ENCODE data around the gene PRTG. TPM values are rescaled to one million over a fixed set of nuclear protein-coding genes. Genes with fewer than 3 reads are reported as not detected.
"Not testable (repeated sequence)": the region's sequence is repeated elsewhere in the genome, so short reads cannot be mapped to it uniquely, and the experiment has no call there.

PRTG gene
- polyA plus RNA-seq, 6 donors from 2014 or later: not detected

DNA sequence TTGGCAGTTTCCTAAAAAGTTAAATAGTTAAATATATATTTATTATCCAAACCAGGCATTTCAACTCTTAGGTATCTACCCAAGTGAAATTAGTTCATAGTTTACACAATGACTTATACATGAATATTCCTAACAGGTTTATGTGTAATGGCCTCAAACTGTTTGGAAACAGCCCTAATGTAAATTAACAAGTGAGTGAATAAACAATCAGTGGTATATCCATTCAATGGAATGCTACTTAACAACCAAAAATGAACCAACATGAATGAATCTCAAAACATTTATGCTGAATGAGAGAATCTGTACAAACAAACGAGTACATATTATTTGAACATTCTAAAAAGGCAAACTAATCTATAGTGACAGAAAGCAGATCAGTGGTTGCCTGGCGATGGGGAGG is 33.5 kb downstream of the PRTG start:
- no peaks in the 10 kb centered on the region for H3K9me3 Mint-ChIP-seq
- no peaks in the 10 kb centered on the region for H3K36me3 Mint-ChIP-seq
- no peaks in the 10 kb centered on the region for H3K4me1 Mint-ChIP-seq
- DNase-seq (no peak), ATAC-seq (ENCODE audit: low read depth in 2 of 2) (no peak)
- no peak overlapping the region for H3K4me3 Mint-ChIP-seq
- no peak overlapping the region for H3K27ac Mint-ChIP-seq
- H3K27me3 Mint-ChIP-seq: peaks cover 0 to 22% (median 5%) of the 10 kb centered on the region in 3 donors

DNA sequence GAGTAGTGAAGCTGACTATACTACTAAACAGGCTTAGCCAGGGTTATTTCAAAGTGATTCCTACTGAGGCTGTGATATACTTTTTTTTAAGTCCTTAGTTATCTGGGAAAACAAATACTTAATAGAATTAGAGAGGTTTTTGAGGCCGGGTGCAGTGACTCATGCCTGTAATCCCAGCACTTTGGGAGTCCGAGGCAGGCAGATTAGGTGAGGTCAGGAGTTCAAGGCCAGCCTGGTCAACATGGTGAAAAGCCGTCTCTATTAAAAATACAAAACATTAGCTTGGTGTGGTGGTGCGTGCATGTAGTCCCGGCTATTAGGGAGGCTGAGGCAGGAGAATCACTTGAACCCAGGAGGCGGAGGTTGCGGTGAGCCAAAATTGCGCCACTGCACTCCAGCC is 34.2 kb downstream of the PRTG start:
- H3K4me1 Mint-ChIP-seq: no peaks in the 10 kb centered on the region
- DNase-seq (no peak), ATAC-seq (ENCODE audit: low read depth in 2 of 2) (no peak)
- H3K4me3 Mint-ChIP-seq: no peak overlapping the region
- peak overlapping the region in 1 of 6 donors; percentile 11 for H3K27ac Mint-ChIP-seq
- H3K9me3 Mint-ChIP-seq: no peaks in the 10 kb centered on the region
- H3K36me3 Mint-ChIP-seq: no peaks in the 10 kb centered on the region
- peaks cover 0 to 22% (median 5%) of the 10 kb centered on the region in 3 donors for H3K27me3 Mint-ChIP-seq

- no peaks in the 10 kb centered on the region for H3K9me3 Mint-ChIP-seq
- no peak overlapping the region for H3K4me3 Mint-ChIP-seq
- H3K27me3 Mint-ChIP-seq: peaks cover 0 to 22% (median 5%) of the 10 kb centered on the region in 3 donors
- no peaks in the 10 kb centered on the region for H3K4me1 Mint-ChIP-seq
- no peak for DNase-seq
- no peaks in the 10 kb centered on the region for H3K36me3 Mint-ChIP-seq
- ATAC-seq (ENCODE audit: low read depth in 2 of 2): no peak
- H3K27ac Mint-ChIP-seq: no peak overlapping the region
Observed at GRCh38 chr15:55707951-55708350, 35.0 kb downstream of the PRTG start.

- Mint-ChIP-seq H3K27me3 (peaks cover 0 to 22% (median 5%) of the 10 kb centered on the region in 3 donors), H3K27ac (no peak overlapping the region), H3K4me1 (no peaks in the 10 kb centered on the region), H3K9me3 (no peaks in the 10 kb centered on the region), H3K36me3 (no peaks in the 10 kb centered on the region), H3K4me3 (no peak overlapping the region)
- ATAC-seq (ENCODE audit: low read depth in 2 of 2) (no peak), DNase-seq (no peak)
Observed at GRCh38 chr15:55707518-55707917, 35.4 kb downstream of the PRTG start.

DNA sequence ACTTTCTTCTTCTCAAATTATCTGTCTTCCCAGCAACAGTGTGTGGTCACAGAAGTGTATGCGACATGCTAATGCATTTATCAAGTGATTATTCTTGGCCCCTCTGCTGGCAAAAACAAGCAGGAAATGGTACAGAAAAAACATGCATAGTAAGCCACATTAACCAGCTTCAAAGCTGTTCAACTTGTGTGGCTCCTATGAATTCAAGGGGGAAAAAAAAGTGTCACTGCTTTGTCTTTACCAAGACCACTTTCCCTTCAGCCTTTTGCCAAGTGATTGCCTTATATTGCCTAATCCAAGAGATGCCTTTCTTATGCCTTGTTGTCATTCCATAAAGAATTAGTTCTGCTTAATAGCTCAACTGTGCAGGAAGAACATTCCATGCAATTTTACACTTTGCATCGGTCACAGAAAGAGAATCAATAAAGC is 39.1 kb downstream of the PRTG start:
- H3K27ac Mint-ChIP-seq: no peak overlapping the region
- no peaks in the 10 kb centered on the region for H3K36me3 Mint-ChIP-seq
- no peak for ATAC-seq (ENCODE audit: low read depth in 2 of 2)
- no peak for DNase-seq
- peaks cover 0 to 28% (median 0%) of the 10 kb centered on the region in 3 donors for H3K27me3 Mint-ChIP-seq
- H3K4me3 Mint-ChIP-seq: no peak overlapping the region
- no peaks in the 10 kb centered on the region for H3K9me3 Mint-ChIP-seq
- H3K4me1 Mint-ChIP-seq: no peaks in the 10 kb centered on the region

- H3K36me3 Mint-ChIP-seq: no peaks in the 10 kb centered on the region
- no peaks in the 10 kb centered on the region for H3K4me1 Mint-ChIP-seq
- H3K27ac Mint-ChIP-seq: no peak overlapping the region
- no peak for ATAC-seq (ENCODE audit: low read depth in 2 of 2)
- DNase-seq: no peak
- no peak overlapping the region for H3K4me3 Mint-ChIP-seq
- H3K27me3 Mint-ChIP-seq: peaks cover 0 to 20% (median 5%) of the 10 kb centered on the region in 3 donors
- H3K9me3 Mint-ChIP-seq: no peaks in the 10 kb centered on the region
Observed at GRCh38 chr15:55700876-55701275, 42.1 kb downstream of the PRTG start.

DNA sequence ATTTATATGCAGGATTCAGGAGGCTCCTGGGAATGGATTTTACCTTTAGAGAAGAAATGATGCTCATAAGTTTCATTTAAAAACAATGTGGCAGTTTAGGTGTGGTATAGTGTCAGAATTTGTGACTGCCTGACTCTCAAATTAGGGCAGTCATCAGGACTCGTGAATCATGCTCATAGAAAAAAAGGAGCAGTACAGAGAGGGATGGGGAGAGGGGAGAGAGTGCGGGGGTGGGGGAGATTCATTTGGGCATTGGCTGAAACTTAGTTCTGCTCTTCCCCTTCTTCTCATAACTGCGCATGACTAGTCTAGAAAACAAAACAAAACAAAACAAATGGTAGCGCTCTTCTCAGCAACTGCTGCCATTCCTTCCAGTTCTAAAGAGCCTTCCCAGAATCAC is 44.3 kb downstream of the PRTG start:
- no peak for ATAC-seq (ENCODE audit: low read depth in 2 of 2)
- Mint-ChIP-seq H3K4me3 (no peak overlapping the region), H3K36me3 (no peaks in the 10 kb centered on the region), H3K4me1 (peaks cover 3 to 6% (median 6%) of the 10 kb centered on the region in 3 donors), H3K9me3 (no peaks in the 10 kb centered on the region), H3K27me3 (peaks cover 0 to 17% (median 5%) of the 10 kb centered on the region in 3 donors), H3K27ac (no peak overlapping the region)
- no peak for DNase-seq

DNA sequence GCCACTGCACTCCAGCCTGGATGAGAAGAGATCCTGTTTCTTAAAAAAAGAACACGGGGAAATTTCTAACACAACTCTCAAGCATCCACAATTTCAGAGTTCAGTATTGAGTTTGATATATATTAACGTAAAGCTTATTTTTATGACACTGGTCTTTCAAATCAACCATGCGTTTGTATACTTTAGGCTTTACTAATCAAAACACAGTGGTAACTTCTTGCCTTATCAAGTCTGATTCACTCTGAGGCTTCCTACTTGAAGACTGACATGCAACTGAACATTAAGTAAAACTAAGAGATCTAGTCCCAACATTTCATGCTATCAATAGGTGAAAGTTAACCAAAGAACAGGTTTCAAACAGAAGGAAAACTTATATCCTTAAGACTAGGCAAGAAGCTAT is 46.7 kb downstream of the PRTG start:
- Mint-ChIP-seq H3K27me3 (peaks cover 0 to 17% (median 5%) of the 10 kb centered on the region in 3 donors), H3K4me1 (peaks cover 3 to 6% (median 6%) of the 10 kb centered on the region in 3 donors), H3K27ac (no peak overlapping the region), H3K9me3 (no peaks in the 10 kb centered on the region), H3K4me3 (no peak overlapping the region), H3K36me3 (no peaks in the 10 kb centered on the region)
- no peak for ATAC-seq (ENCODE audit: low read depth in 2 of 2)
- no peak for DNase-seq

GRCh38 chr15:55695432-55695831 is 47.5 kb downstream of the PRTG start:
- Mint-ChIP-seq H3K9me3 (no peaks in the 10 kb centered on the region), H3K4me1 (peaks cover 3 to 6% (median 6%) of the 10 kb centered on the region in 3 donors), H3K4me3 (no peak overlapping the region), H3K27ac (no peak overlapping the region), H3K27me3 (peaks cover 0 to 17% (median 5%) of the 10 kb centered on the region in 3 donors), H3K36me3 (no peaks in the 10 kb centered on the region)
- no peak for DNase-seq
- ATAC-seq (ENCODE audit: low read depth in 2 of 2): no peak

GRCh38 chr15:55694652-55695150 is 48.3 kb downstream of the PRTG start:
- Mint-ChIP-seq H3K9me3 (no peaks in the 10 kb centered on the region), H3K36me3 (no peaks in the 10 kb centered on the region), H3K4me1 (peaks cover 3 to 6% (median 6%) of the 10 kb centered on the region in 3 donors), H3K27me3 (peaks cover 0 to 17% (median 5%) of the 10 kb centered on the region in 3 donors), H3K27ac (no peak overlapping the region), H3K4me3 (no peak overlapping the region)
- DNase-seq (no peak), ATAC-seq (ENCODE audit: low read depth in 2 of 2) (peak in 1 of 2 donors; percentile 59)

- not testable (repeated sequence) for ATAC-seq (ENCODE audit: low read depth in 2 of 2); DNase-seq; H3K27ac Mint-ChIP-seq; H3K4me3 Mint-ChIP-seq; H3K9me3 Mint-ChIP-seq; H3K36me3 Mint-ChIP-seq; H3K4me1 Mint-ChIP-seq
- peaks cover 0 to 18% (median 4%) of the 10 kb centered on the region in 3 donors for H3K27me3 Mint-ChIP-seq
Observed at GRCh38 chr15:55693116-55693515, 49.8 kb downstream of the PRTG start.

DNA sequence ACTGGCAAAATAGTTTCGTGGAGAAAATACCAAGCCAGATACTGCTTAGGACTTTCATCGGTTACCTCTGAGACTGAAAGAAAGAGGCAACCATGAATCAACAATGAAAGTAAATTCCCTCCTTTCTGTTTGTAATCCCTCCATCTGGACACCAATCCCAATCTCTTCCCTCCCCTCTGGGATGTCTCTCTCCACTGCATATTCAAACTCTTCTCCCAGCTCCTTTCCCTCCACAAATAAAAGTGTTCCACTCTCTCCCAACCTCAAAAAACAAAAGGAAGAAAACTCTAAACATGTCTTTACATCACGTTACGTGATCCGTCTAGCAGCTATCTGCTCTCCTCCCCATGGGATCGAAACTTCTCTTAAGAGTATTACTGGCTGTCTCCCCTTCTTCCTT is 55.2 kb downstream of the PRTG start:
- Mint-ChIP-seq H3K4me1 (peaks cover 0 to 4% (median 0%) of the 10 kb centered on the region in 3 donors), H3K4me3 (no peak overlapping the region), H3K9me3 (no peaks in the 10 kb centered on the region), H3K27ac (no peak overlapping the region), H3K36me3 (no peaks in the 10 kb centered on the region), H3K27me3 (peaks cover 0 to 18% (median 0%) of the 10 kb centered on the region in 3 donors)
- ATAC-seq (ENCODE audit: low read depth in 2 of 2) (no peak), DNase-seq (no peak)

- H3K9me3 Mint-ChIP-seq: no peaks in the 10 kb centered on the region
- peak overlapping the region in 1 of 6 donors; percentile 68 for H3K27ac Mint-ChIP-seq
- H3K36me3 Mint-ChIP-seq: no peaks in the 10 kb centered on the region
- peak; percentile 40 to 75 for ATAC-seq (ENCODE audit: low read depth in 2 of 2)
- peaks cover 0 to 4% (median 0%) of the 10 kb centered on the region in 3 donors for H3K4me1 Mint-ChIP-seq
- peaks cover 0 to 18% (median 0%) of the 10 kb centered on the region in 3 donors for H3K27me3 Mint-ChIP-seq
- no peak for DNase-seq
- H3K4me3 Mint-ChIP-seq: no peak overlapping the region
Observed at GRCh38 chr15:55685286-55685685, 57.7 kb downstream of the PRTG start.

DNA sequence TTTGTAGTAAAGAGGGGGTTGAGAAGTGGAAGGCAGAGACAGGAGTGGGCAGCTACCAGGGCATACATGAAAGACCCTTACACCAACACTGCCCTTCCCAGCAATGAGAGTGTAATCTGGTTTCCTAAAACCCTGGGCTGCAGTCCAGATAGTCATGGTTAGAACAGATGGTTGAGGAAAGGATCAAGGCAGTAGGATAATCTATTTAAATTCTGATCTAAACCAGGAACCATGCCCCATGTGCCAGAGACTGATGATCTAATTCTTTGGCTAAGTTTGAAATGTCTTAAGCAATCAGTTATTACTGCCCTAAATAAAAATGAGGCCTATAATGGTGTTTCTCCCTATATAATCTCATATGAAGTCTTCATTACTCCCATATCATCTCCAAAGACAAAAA is 59.6 kb downstream of the PRTG start:
- Mint-ChIP-seq H3K36me3 (no peaks in the 10 kb centered on the region), H3K4me1 (peaks cover 0 to 4% (median 0%) of the 10 kb centered on the region in 3 donors), H3K27me3 (peaks cover 0 to 9% (median 0%) of the 10 kb centered on the region in 3 donors), H3K4me3 (no peak overlapping the region), H3K27ac (no peak overlapping the region), H3K9me3 (no peaks in the 10 kb centered on the region)
- no peak for DNase-seq
- no peak for ATAC-seq (ENCODE audit: low read depth in 2 of 2)

GRCh38 chr15:55681631-55682030 is 61.3 kb downstream of the PRTG start:
- Mint-ChIP-seq H3K9me3 (no peaks in the 10 kb centered on the region), H3K27ac (no peak overlapping the region), H3K36me3 (no peaks in the 10 kb centered on the region), H3K4me3 (no peak overlapping the region), H3K27me3 (no peaks in the 10 kb centered on the region), H3K4me1 (peaks cover 0 to 4% (median 0%) of the 10 kb centered on the region in 3 donors)
- no peak for DNase-seq
- no peak for ATAC-seq (ENCODE audit: low read depth in 2 of 2)

Measured in naive B cell (primary cell).